ENCODE results near the gene ERG.

Gene ERG

DNA sequence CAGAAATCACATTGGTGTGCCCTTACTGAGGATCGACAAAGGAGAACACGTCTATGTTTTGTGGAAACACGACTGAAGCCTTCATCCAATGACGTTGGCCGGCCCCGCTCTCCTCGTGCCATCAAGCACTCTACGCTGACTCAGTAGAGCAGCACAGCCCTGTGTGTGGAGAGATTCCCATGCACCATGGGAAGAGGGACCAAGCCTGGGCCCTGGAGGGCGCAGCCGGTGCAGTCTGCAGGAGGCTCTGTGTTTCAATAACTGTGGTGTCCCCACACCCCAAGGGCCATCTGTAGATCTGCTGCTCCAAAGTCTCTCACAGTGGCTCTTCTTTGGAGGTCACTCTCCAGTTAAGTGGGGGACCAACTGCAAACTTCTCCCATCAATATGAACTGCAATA lies 144.0 kb downstream of the ERG start:
- TF ChIP-seq SIN3A (IDR thresholded peaks at IDR 0.05; ENCODE audit: borderline replicate concordance, insufficient read depth, low read length) (no peak), FOXP2 (optimal IDR thresholded peaks at IDR 0.05; ENCODE audit: borderline replicate concordance, extremely low read depth, extremely low read length, insufficient read depth) (no peak), TAF1 (IDR thresholded peaks at IDR 0.05; ENCODE audit: borderline replicate concordance, insufficient read depth, low read length) (no peak), POLR2AphosphoS5 (IDR thresholded peaks at IDR 0.05; ENCODE audit: low read depth, low read length) (no peak)
- TF ChIP-seq, protein P1, sequence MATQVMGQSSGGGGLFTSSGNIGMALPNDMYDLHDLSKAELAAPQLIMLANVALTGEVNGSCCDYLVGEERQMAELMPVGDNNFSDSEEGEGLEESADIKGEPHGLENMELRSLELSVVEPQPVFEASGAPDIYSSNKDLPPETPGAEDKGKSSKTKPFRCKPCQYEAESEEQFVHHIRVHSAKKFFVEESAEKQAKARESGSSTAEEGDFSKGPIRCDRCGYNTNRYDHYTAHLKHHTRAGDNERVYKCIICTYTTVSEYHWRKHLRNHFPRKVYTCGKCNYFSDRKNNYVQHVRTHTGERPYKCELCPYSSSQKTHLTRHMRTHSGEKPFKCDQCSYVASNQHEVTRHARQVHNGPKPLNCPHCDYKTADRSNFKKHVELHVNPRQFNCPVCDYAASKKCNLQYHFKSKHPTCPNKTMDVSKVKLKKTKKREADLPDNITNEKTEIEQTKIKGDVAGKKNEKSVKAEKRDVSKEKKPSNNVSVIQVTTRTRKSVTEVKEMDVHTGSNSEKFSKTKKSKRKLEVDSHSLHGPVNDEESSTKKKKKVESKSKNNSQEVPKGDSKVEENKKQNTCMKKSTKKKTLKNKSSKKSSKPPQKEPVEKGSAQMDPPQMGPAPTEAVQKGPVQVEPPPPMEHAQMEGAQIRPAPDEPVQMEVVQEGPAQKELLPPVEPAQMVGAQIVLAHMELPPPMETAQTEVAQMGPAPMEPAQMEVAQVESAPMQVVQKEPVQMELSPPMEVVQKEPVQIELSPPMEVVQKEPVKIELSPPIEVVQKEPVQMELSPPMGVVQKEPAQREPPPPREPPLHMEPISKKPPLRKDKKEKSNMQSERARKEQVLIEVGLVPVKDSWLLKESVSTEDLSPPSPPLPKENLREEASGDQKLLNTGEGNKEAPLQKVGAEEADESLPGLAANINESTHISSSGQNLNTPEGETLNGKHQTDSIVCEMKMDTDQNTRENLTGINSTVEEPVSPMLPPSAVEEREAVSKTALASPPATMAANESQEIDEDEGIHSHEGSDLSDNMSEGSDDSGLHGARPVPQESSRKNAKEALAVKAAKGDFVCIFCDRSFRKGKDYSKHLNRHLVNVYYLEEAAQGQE (IDR thresholded peaks at IDR 0.05; ENCODE audit: insufficient read depth in 1 of 2, low read depth in 2 of 2, low read length in 2 of 2), result no peak

DNA sequence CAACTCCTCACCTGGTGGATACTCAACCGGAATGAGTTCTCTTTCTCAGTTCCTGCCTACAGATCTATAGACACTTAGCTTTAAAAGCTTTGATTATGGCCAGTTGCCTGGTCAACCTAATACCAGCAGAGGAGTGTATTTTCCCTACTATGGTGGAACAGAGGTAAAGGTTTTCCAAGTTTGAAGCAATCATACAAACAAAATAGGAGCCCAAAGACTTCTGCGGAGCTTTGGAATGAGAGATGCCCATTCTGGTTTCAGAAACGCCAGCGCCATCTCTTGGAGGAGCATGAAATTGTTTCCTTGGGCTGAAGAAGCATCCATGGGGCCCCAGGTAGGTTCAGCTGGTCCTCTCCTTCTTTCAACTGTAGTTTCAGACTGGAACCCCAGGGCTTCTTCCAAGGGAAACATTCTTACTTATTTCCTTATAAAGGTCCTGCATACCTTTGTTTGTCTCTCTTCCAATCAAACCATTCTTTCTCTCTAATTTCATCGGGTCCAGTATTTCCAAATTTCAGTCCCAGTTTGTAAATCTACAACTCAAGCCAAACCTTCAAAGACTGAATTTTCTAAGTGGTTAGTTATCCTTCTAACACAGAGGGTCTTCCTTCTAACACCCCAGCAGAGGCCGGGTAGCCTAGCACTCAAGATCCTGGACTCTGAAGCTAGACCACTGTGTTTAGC lies 145.6 kb downstream of the ERG start:
- no peak for TF ChIP-seq POLR2AphosphoS5 (IDR thresholded peaks at IDR 0.05; ENCODE audit: low read depth, low read length)
- TF ChIP-seq, protein P1 (IDR thresholded peaks at IDR 0.05; ENCODE audit: insufficient read depth in 1 of 2, low read depth in 2 of 2, low read length in 2 of 2), result no peak
- TF ChIP-seq TAF1 (IDR thresholded peaks at IDR 0.05; ENCODE audit: borderline replicate concordance, insufficient read depth, low read length), result no peak
- no peak for TF ChIP-seq FOXP2 (optimal IDR thresholded peaks at IDR 0.05; ENCODE audit: borderline replicate concordance, extremely low read depth, extremely low read length, insufficient read depth)
- TF ChIP-seq SIN3A (IDR thresholded peaks at IDR 0.05; ENCODE audit: borderline replicate concordance, insufficient read depth, low read length), result no peak

DNA sequence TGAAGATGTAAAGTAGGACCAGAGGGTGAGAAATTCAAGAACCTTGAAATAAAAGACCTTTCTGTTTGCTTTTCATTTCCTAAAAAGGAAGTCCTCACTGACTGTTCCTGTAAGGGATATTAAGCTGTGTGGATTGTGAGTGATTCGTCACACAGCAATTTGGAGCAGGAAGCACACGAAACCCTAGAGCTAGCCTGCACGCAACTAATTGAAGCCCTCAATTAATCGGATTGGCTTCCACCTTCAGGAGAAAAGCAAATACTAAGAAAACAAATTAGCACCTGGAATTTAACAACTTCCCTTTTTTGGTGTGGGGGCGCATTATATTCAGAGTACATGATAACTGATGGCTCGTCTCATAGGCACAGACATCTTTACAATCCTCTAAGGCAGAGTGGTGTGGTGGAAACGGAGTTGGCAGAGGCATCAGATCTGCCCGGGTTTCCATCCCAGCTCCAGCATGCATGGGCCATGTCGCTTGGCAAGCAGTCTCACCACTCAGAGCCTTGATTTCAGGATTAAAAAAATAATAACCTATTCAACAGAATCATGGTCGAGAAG lies 146.2 kb downstream of the ERG start:
- no peak for TF ChIP-seq FOXP2 (optimal IDR thresholded peaks at IDR 0.05; ENCODE audit: borderline replicate concordance, extremely low read depth, extremely low read length, insufficient read depth)
- TF ChIP-seq POLR2AphosphoS5 (IDR thresholded peaks at IDR 0.05; ENCODE audit: low read depth, low read length), result no peak
- TF ChIP-seq SIN3A (IDR thresholded peaks at IDR 0.05; ENCODE audit: borderline replicate concordance, insufficient read depth, low read length), result no peak
- no peak for TF ChIP-seq TAF1 (IDR thresholded peaks at IDR 0.05; ENCODE audit: borderline replicate concordance, insufficient read depth, low read length)
- TF ChIP-seq, protein P1 (IDR thresholded peaks at IDR 0.05; ENCODE audit: insufficient read depth in 1 of 2, low read depth in 2 of 2, low read length in 2 of 2), result no peak

DNA sequence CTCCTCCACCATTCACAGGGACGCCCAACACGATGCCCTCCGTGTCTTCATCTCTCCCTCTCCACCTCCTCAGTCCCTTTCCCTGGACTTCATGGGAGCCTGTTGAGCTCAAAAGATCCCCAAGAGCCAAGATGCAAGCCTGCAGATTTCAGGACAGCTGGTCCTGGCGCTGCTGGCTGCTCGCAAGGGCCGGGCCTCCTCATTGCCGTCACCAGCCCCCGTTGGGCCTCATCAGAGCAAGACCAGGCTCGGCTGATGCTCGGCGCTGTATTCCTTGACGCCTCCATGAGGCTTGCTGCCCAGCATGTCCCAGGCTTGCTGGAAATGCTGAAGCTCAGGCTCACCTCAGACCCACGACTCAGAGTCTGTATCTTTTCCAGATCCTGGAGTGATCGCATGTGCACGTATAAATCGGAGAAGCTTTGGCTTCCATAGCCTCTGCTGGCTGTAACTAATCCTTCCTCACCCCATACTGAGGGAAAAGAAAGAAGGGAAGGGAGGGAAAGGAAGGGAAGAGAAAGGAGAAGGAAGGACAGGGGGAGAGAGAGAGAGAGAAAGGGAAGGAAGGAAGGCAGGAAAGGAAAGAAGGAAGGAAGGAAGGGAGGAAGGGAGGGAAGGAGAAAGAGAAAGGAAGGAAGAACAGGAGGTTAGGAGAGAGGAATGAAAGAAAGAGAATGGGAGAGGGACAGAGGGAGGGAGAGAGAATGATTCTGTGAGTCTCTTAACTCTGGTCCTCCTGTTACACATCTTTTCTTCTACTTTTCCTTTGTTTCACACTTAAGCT lies 146.9 kb downstream of the ERG start:
- TF ChIP-seq TAF1 (IDR thresholded peaks at IDR 0.05; ENCODE audit: borderline replicate concordance, insufficient read depth, low read length) (no peak), SIN3A (IDR thresholded peaks at IDR 0.05; ENCODE audit: borderline replicate concordance, insufficient read depth, low read length) (no peak), POLR2AphosphoS5 (IDR thresholded peaks at IDR 0.05; ENCODE audit: low read depth, low read length) (no peak), FOXP2 (optimal IDR thresholded peaks at IDR 0.05; ENCODE audit: borderline replicate concordance, extremely low read depth, extremely low read length, insufficient read depth) (no peak)
- TF ChIP-seq, protein P1 (IDR thresholded peaks at IDR 0.05; ENCODE audit: insufficient read depth in 1 of 2, low read depth in 2 of 2, low read length in 2 of 2), result no peak
